GM23338 (cell line): ENCODE measurements around the gene CCDC57. TPM values are rescaled to one million over a fixed set of nuclear protein-coding genes. Genes with fewer than 3 reads are reported as not detected.
A peak's percentile ranks its signal among the peaks of the same experiment; 100 is the strongest.

ENCODE experiments used
- ATAC-seq: fragments of 200-7000 bp; cut with Tn5 transposase; 3 replicates; pipeline ENCODE4 v1.9.1; 2020
- DNase-seq: peaks from one replicate; pipeline ENCODE4 v3.0.0-alpha.2; 2015; ENCODE audit warnings: low spot score
- H2AFZ ChIP-seq: fragments of 200-600 bp; sonication (generic); 2 replicates; pipeline ENCODE4 v1.8.0; 2016; ENCODE audit warnings: antibody characterized with exemption, mild to moderate bottlenecking, moderate library complexity
- H3F3A ChIP-seq: fragments of 200-600 bp; sonication (generic); replicated peaks from 2 replicates; pipeline ENCODE4 v1.8.0; 2017; ENCODE audit warnings: antibody characterized with exemption, mixed run types, low read depth
- H3K27ac ChIP-seq: fragments of 200-600 bp; sonication (generic); 2 replicates; pipeline ENCODE4 v1.6.1; 2016; ENCODE audit warnings: low read depth
- H3K27me3 ChIP-seq: fragments of 200-600 bp; sonication (generic); 2 replicates; pipeline ENCODE4 v1.8.0; 2016; ENCODE audit warnings: mild to moderate bottlenecking, mixed run types, moderate library complexity; ENCODE audit not compliant: insufficient read depth
- H3K36me3 ChIP-seq: fragments of 200-600 bp; sonication (generic); 2 replicates; pipeline ENCODE4 v1.8.0; 2016; ENCODE audit warnings: mild to moderate bottlenecking; ENCODE audit not compliant: insufficient read depth
- H3K4me1 ChIP-seq: fragments of 200-600 bp; sonication (generic); 2 replicates; pipeline ENCODE4 v1.8.0; 2016; ENCODE audit warnings: mild to moderate bottlenecking, moderate library complexity; ENCODE audit not compliant: insufficient read depth
- H3K4me2 ChIP-seq: fragments of 200-600 bp; sonication (generic); 2 replicates; pipeline ENCODE4 v1.7.1; 2017; ENCODE audit warnings: mixed run types
- H3K4me3 ChIP-seq: fragments of 200-600 bp; sonication (generic); 2 replicates; pipeline ENCODE4 v1.6.1; 2016; ENCODE audit warnings: mixed run types
- H3K79me2 ChIP-seq: fragments of 200-600 bp; sonication (generic); replicated peaks from 2 replicates; pipeline ENCODE4 v1.8.0; 2017; ENCODE audit warnings: mild to moderate bottlenecking; ENCODE audit not compliant: insufficient read depth
- H3K9me2 ChIP-seq: fragments of 200-600 bp; sonication (generic); 2 replicates; pipeline ENCODE4 v1.8.0; 2017; ENCODE audit not compliant: insufficient read depth
- H4K20me1 ChIP-seq: fragments of 200-600 bp; sonication (generic); replicated peaks from 2 replicates; pipeline ENCODE4 v1.8.0; 2017; ENCODE audit warnings: mild to moderate bottlenecking; ENCODE audit not compliant: insufficient read depth
- H3K27ac Mint-ChIP-seq: 2 replicates; pipeline ENCODE4 v1.8.0; 2020; ENCODE audit warnings: inconsistent platforms, mild to moderate bottlenecking, moderate library complexity, mixed read lengths
- H3K27me3 Mint-ChIP-seq: 3 replicates; pipeline ENCODE4 v1.8.0; 2022; ENCODE audit warnings: low read depth, mild to moderate bottlenecking, moderate library complexity, mixed read lengths, inconsistent platforms; ENCODE audit not compliant: insufficient read depth, poor library complexity
- H3K36me3 Mint-ChIP-seq: 3 replicates; pipeline ENCODE4 v1.8.0; 2021; ENCODE audit warnings: low read depth, mild to moderate bottlenecking, inconsistent platforms, moderate library complexity, mixed read lengths
- H3K4me1 Mint-ChIP-seq: 3 replicates; pipeline ENCODE4 v1.8.0; 2020; ENCODE audit warnings: mild to moderate bottlenecking, inconsistent platforms, mixed read lengths
- H3K4me3 Mint-ChIP-seq: 3 replicates; pipeline ENCODE4 v1.8.0; 2021; ENCODE audit warnings: moderate library complexity, mild to moderate bottlenecking, inconsistent platforms, mixed read lengths
- H3K9me3 Mint-ChIP-seq: 3 replicates; pipeline ENCODE4 v1.8.0; 2020; ENCODE audit warnings: moderate library complexity, mild to moderate bottlenecking, inconsistent platforms, mixed read lengths
- CREB1 ChIP-seq: fragments of 250-450 bp; sonication (Bioruptor Pico); IDR thresholded peaks from 2 replicates; pipeline ENCODE4 v1.5.0; 2020; ENCODE audit warnings: low read depth, mild to moderate bottlenecking, moderate library complexity
- ETS1 ChIP-seq: IDR thresholded peaks from 2 replicates; pipeline ENCODE4 v1.6.1; 2016; ENCODE audit warnings: antibody characterized with exemption
- EZH2phosphoT487 ChIP-seq: fragments of 200-600 bp; sonication (generic); IDR thresholded peaks from one replicate; pipeline ENCODE4 v1.8.1; 2018; ENCODE audit warnings: antibody characterized with exemption; ENCODE audit not compliant: unreplicated experiment
- JUNB ChIP-seq: IDR thresholded peaks from one replicate; pipeline ENCODE4 v1.6.1; 2016; ENCODE audit warnings: antibody characterized with exemption; ENCODE audit not compliant: unreplicated experiment
- POLR2AphosphoS5 ChIP-seq: IDR thresholded peaks from 2 replicates; pipeline ENCODE4 v1.6.1; 2016; ENCODE audit warnings: antibody characterized with exemption, low read depth
- ZNF114 ChIP-seq: fragments of 250-450 bp; sonication (Bioruptor Pico); IDR thresholded peaks from 2 replicates; pipeline ENCODE4 v1.5.0; 2020; ENCODE audit warnings: mild to moderate bottlenecking, moderate library complexity
- ZNF331 ChIP-seq: fragments of 250-450 bp; sonication (Bioruptor Pico); IDR thresholded peaks from 2 replicates; pipeline ENCODE4 v1.5.0; 2020; ENCODE audit warnings: low read depth, mild to moderate bottlenecking, moderate library complexity
- polyA plus RNA-seq: library from polyadenylated mRNA; unstranded; fragments of >200 nt; fragmentation: Nextera tagmentation; extraction: Ambion mirVana; gene quantifications from 2 replicates; pipeline ENCODE4 v1.2.1, GENCODE V29; 2016
- total RNA-seq: library from RNA; depleted of rRNA; stranded (reverse); fragments of >200 nt; shearing (Covaris generic); gene quantifications from 2 replicates; pipeline ENCODE4 v1.2.3, GENCODE V29; 2014

The CCDC57 gene
- total and polyA plus RNA-seq, 2 experiments from 2014 or later: 7.0 to 16.3 TPM

- TF ChIP-seq ETS1 (no peak), ZNF331 (CRISPR knock-in tag) (no peak), EZH2phosphoT487 (no peak), JUNB (no peak), ZNF114 (no peak), CREB1 (no peak)
Measured at GRCh38 chr17:82104797-82105416, 107.7 kb downstream of the CCDC57 start (continued).

GRCh38 chr17:82103553-82104451 lies 108.8 kb downstream of the CCDC57 start:
- peak overlapping the region; percentile 62 for H3K4me2 ChIP-seq
- H3K27me3 ChIP-seq: no peaks in the 10 kb centered on the region
- H3K9me2 ChIP-seq: no peaks in the 10 kb centered on the region
- Mint-ChIP-seq H3K27ac (peak overlapping the region; percentile 85), H3K27me3 (peaks cover 50% of the 10 kb centered on the region), H3K36me3 (peaks cover 2% of the 10 kb centered on the region; the same call in 1 of the 3 replicates), H3K4me3 (0 out of 3 replicates have a peak overlapping the region, but pooled peaks have one; percentile 17), H3K4me1 (peaks cover 47% of the 10 kb centered on the region), H3K9me3 (peaks cover under 1% of the 10 kb centered on the region; the same call in 2 of the 3 replicates)
- H3K4me1 ChIP-seq: peaks cover 51% of the 10 kb centered on the region
- 0 out of 2 replicates have a peak, but pooled peaks cover 6% of the 10 kb centered on the region for H3F3A ChIP-seq
- H3K36me3 ChIP-seq: no peaks in the 10 kb centered on the region
- H3K4me3 ChIP-seq: no peak overlapping the region
- DNase-seq: peak; percentile 76
- TF ChIP-seq CREB1 (no peak), POLR2AphosphoS5 (peak; percentile 13; the same call in 1 of the 2 replicates)
- peak; percentile 14 for ATAC-seq
- H3K79me2 ChIP-seq: peaks cover 12% of the 10 kb centered on the region
- peak overlapping the region; percentile 74 for H3K27ac ChIP-seq
- no peak overlapping the region for H2AFZ ChIP-seq
- H4K20me1 ChIP-seq: no peaks in the 10 kb centered on the region

GRCh38 chr17:82101767-82102679 lies 110.6 kb downstream of the CCDC57 start:
- no peak for TF ChIP-seq EZH2phosphoT487
- no peak for TF ChIP-seq CREB1
- no peak for TF ChIP-seq ETS1
- no peaks in the 10 kb centered on the region for H3K27me3 ChIP-seq
- H3K4me3 Mint-ChIP-seq: no peak overlapping the region
- H3K27ac Mint-ChIP-seq: no peak overlapping the region
- H3K36me3 Mint-ChIP-seq: peaks cover 2% of the 10 kb centered on the region; the same call in 1 of the 3 replicates
- H3K4me2 ChIP-seq: peak overlapping the region; percentile 32; the same call in 1 of the 2 replicates
- no peak overlapping the region for H3K27ac ChIP-seq
- peaks cover 50% of the 10 kb centered on the region for H3K4me1 ChIP-seq
- ATAC-seq (no peak), DNase-seq (no peak)
- no peak overlapping the region for H3K4me3 ChIP-seq
- peaks cover 33% of the 10 kb centered on the region for H3K27me3 Mint-ChIP-seq
- H3K79me2 ChIP-seq: peaks cover 21% of the 10 kb centered on the region
- 0 out of 2 replicates have a peak, but pooled peaks cover 7% of the 10 kb centered on the region for H3F3A ChIP-seq
- peaks cover under 1% of the 10 kb centered on the region; the same call in 1 of the 2 replicates for H4K20me1 ChIP-seq
- no peaks in the 10 kb centered on the region for H3K9me2 ChIP-seq
- no peak overlapping the region for H2AFZ ChIP-seq
- no peaks in the 10 kb centered on the region; the same call in 2 of the 3 replicates for H3K9me3 Mint-ChIP-seq
- H3K4me1 Mint-ChIP-seq: peaks cover 39% of the 10 kb centered on the region
- H3K36me3 ChIP-seq: no peaks in the 10 kb centered on the region
